ENCODE data around the gene DHCR7.

The DHCR7 gene

DNA sequence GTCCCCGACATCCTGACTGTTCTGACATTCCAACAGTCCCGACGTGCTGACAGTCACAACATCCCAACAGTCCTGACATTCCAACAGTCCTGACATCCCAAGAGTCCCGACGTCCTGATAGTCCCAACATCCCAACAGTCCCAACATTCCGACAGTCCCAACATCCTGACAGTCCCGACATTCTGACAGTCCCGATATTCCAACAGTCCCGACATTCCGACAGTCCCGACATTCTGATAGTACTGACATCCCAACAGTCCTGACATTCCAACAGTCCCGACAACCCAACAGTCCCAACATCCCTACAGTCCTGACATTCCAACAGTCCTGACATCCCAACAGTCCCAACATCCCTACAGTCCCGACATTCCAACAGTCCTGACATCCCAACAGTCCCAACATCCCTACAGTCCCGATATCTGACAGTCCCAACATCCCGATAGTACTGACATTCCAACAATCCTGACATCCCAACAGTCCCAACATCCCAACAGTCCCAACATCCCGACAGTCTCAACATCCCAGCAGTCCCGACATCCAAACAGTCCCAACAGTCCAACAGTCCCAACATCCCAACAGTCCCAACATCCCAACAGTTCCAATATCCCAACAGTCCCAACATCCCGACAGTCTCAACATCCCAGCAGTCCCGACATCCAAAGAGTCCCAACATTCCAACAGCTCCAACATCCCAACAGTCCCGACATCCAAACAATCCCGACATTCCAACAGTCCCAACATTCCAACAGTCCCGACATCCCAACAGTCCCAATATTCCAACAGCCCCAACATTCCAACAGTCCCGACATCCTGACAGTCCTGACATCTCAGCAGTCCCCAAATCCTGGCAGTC, 60.2 kb downstream of the DHCR7 start:
- Histone ChIP-seq H3K4me3 (ENCODE audit: low read depth in 1 of 2, low read length in 2 of 2) (no peak overlapping the region), H3K27ac (ENCODE audit: low read depth, low read length) (no peak overlapping the region), H3K9me3 (ENCODE audit: control insufficient read depth in 1 of 2, low read length in 2 of 2) (no peaks in the 10 kb centered on the region), H3K4me1 (ENCODE audit: control insufficient read depth in 1 of 2, insufficient read depth in 2 of 2, low read length in 2 of 2) (peaks cover 5% of the 10 kb centered on the region in 2 donors), H3K27me3 (ENCODE audit: control insufficient read depth in 1 of 2, insufficient read depth in 2 of 2, low read length in 2 of 2) (peaks cover 0 to 8% of the 10 kb centered on the region in 2 donors), H3K36me3 (ENCODE audit: control insufficient read depth in 1 of 2, insufficient read depth in 2 of 2, low read length in 2 of 2) (no peaks in the 10 kb centered on the region), H3K9ac (ENCODE audit: low read depth in 1 of 2, low read length in 2 of 2) (no peak overlapping the region)

DNA sequence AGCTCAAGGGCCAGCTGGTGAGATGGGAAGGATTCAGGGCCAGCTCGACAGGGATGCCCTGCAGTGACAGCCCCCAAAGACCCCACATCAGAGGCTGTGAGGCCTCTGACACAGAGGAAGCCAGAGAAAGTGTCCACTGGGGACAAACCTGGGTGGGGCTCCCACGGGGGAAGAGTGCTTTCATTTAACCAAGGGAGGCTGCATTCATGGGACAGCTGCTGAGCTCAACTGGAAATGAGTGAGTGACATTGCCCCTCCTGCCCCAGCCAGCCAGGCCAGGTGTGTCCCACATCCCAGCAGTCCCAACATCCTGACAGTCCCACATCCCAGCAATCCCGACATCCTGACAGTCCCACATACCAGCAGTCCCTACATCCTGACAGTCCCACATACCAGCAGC, 61.0 kb downstream of the DHCR7 start:
- Histone ChIP-seq H3K27me3 (ENCODE audit: control insufficient read depth in 1 of 2, insufficient read depth in 2 of 2, low read length in 2 of 2) (peaks cover 0 to 5% of the 10 kb centered on the region in 2 donors), H3K4me1 (ENCODE audit: control insufficient read depth in 1 of 2, insufficient read depth in 2 of 2, low read length in 2 of 2) (peaks cover 5% of the 10 kb centered on the region in 2 donors), H3K36me3 (ENCODE audit: control insufficient read depth in 1 of 2, insufficient read depth in 2 of 2, low read length in 2 of 2) (no peaks in the 10 kb centered on the region), H3K9me3 (ENCODE audit: control insufficient read depth in 1 of 2, low read length in 2 of 2) (no peaks in the 10 kb centered on the region), H3K27ac (ENCODE audit: low read depth, low read length) (no peak overlapping the region), H3K9ac (ENCODE audit: low read depth in 1 of 2, low read length in 2 of 2) (no peak overlapping the region), H3K4me3 (ENCODE audit: low read depth in 1 of 2, low read length in 2 of 2) (no peak overlapping the region)

- H3K36me3 ChIP-seq (ENCODE audit: control insufficient read depth in 1 of 2, insufficient read depth in 2 of 2, low read length in 2 of 2) = no peaks in the 10 kb centered on the region
- H3K9ac ChIP-seq (ENCODE audit: low read depth in 1 of 2, low read length in 2 of 2) = no peak overlapping the region
- peaks cover 0 to 5% of the 10 kb centered on the region in 2 donors for H3K27me3 ChIP-seq (ENCODE audit: control insufficient read depth in 1 of 2, insufficient read depth in 2 of 2, low read length in 2 of 2)
- H3K27ac ChIP-seq (ENCODE audit: low read depth, low read length) = no peak overlapping the region
- no peaks in the 10 kb centered on the region for H3K9me3 ChIP-seq (ENCODE audit: control insufficient read depth in 1 of 2, low read length in 2 of 2)
- H3K4me1 ChIP-seq (ENCODE audit: control insufficient read depth in 1 of 2, insufficient read depth in 2 of 2, low read length in 2 of 2) = peaks cover under 1 to 1% of the 10 kb centered on the region in 2 donors
- H3K4me3 ChIP-seq (ENCODE audit: low read depth in 1 of 2, low read length in 2 of 2) = no peak overlapping the region
Observed at GRCh38 chr11:71386202-71386601, 62.0 kb downstream of the DHCR7 start.

DNA sequence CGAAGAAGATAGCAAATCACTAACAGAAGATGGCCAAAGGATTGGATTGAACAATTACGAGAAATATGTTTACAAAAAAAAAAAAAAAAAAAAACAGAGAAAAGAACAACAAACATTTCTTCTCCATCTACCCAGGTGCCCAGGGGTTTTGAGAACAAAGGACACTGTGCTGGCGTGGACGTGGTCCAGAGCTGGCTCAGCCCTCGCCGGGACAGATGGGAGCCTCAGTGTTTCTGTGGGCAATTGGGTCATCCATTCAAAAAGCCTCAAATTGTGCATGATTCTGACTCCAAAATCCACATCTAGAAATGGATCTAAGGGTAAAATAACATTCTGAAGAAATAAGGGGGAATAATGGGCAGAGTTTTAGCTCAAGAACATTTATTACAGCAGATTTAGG, 63.1 kb downstream of the DHCR7 start:
- Histone ChIP-seq H3K27me3 (ENCODE audit: control insufficient read depth in 1 of 2, insufficient read depth in 2 of 2, low read length in 2 of 2) (peaks cover 0 to 5% of the 10 kb centered on the region in 2 donors), H3K27ac (ENCODE audit: low read depth, low read length) (no peak overlapping the region), H3K9me3 (ENCODE audit: control insufficient read depth in 1 of 2, low read length in 2 of 2) (no peaks in the 10 kb centered on the region), H3K36me3 (ENCODE audit: control insufficient read depth in 1 of 2, insufficient read depth in 2 of 2, low read length in 2 of 2) (no peaks in the 10 kb centered on the region), H3K9ac (ENCODE audit: low read depth in 1 of 2, low read length in 2 of 2) (no peak overlapping the region), H3K4me3 (ENCODE audit: low read depth in 1 of 2, low read length in 2 of 2) (no peak overlapping the region), H3K4me1 (ENCODE audit: control insufficient read depth in 1 of 2, insufficient read depth in 2 of 2, low read length in 2 of 2) (no peaks in the 10 kb centered on the region)

GRCh38 chr11:71384561-71384960, 63.6 kb downstream of the DHCR7 start:
- Histone ChIP-seq H3K4me1 (ENCODE audit: control insufficient read depth in 1 of 2, insufficient read depth in 2 of 2, low read length in 2 of 2) (no peaks in the 10 kb centered on the region), H3K27me3 (ENCODE audit: control insufficient read depth in 1 of 2, insufficient read depth in 2 of 2, low read length in 2 of 2) (peaks cover 0 to 5% of the 10 kb centered on the region in 2 donors), H3K9ac (ENCODE audit: low read depth in 1 of 2, low read length in 2 of 2) (no peak overlapping the region), H3K9me3 (ENCODE audit: control insufficient read depth in 1 of 2, low read length in 2 of 2) (no peaks in the 10 kb centered on the region), H3K4me3 (ENCODE audit: low read depth in 1 of 2, low read length in 2 of 2) (no peak overlapping the region), H3K36me3 (ENCODE audit: control insufficient read depth in 1 of 2, insufficient read depth in 2 of 2, low read length in 2 of 2) (no peaks in the 10 kb centered on the region), H3K27ac (ENCODE audit: low read depth, low read length) (no peak overlapping the region)
